Measurements from ENCODE around the gene SUGP2. TPM values are rescaled to one million over a fixed set of nuclear protein-coding genes. Genes with fewer than 3 reads are reported as not detected.
A peak's percentile ranks its signal among the peaks of the same experiment; 100 is the strongest.

The SUGP2 gene
- total and polyA plus RNA-seq, 9 donors = 47.3 to 82.0 (median 58.8) TPM

DNA sequence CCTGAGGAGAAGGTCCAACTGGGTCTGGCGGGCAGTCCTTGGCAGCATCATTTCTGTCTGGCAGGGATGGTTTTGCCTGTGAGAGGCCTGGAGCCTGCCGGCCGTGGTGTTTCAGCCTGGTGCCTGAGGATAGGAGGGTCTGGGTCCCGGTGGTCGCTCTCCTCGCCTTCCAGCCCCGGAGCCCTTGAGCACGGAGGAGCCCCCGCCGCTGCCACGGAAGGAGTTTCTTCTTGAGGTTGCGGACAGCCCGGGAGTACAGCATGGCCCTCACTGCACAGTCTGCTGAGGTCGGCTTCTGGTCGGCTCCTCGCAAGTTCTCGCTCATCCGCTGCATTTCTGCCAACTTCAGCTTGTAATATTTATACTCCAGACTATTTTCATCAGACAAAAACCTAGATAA is 23.4 kb downstream of the SUGP2 start:
- H3K27me3 ChIP-seq (ENCODE audit: control insufficient read depth, insufficient read depth, low read length) = no peaks in the 10 kb centered on the region
- H3K9me3 ChIP-seq (replicated peaks; ENCODE audit: control insufficient read depth, low read depth, low read length) = no peaks in the 10 kb centered on the region
- 89% methylated on average over 17 of the region's 18 CpGs for WGBS (ENCODE audit: insufficient coverage)

DNA sequence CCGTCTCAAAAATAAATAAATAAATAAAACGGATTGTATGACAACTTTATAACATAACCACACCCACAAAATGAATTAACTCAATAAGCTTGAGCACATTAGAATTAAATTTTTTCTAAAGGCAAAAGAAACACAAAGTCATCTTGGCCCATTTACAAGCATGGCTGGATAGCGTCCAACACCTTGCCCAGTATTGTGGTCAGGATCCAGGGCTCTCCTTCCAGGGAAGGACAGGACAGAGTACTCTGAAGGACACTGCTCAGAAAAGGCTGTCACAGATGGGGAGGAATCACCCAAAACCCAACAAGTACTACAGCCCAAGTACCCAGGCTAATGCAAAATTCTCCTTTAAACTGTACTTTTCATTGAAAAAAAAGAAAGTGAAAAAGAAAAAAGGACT is 27.1 kb downstream of the SUGP2 start:
- H3K36me3 ChIP-seq (ENCODE audit: control insufficient read depth, insufficient read depth, low read length) = peaks cover 86% of the 10 kb centered on the region
- no peaks in the 10 kb centered on the region for H3K4me1 ChIP-seq (ENCODE audit: control insufficient read depth, insufficient read depth, low read length)
- H3K4me3 ChIP-seq (ENCODE audit: low read length) = no peak overlapping the region
- WGBS (ENCODE audit: insufficient coverage) = 86% methylated on average over 1 of the region's 3 CpGs
- H3K27ac ChIP-seq (ENCODE audit: low read length) = no peak overlapping the region
- H3K9me3 ChIP-seq (replicated peaks; ENCODE audit: control insufficient read depth, low read depth, low read length) = no peaks in the 10 kb centered on the region
- no peaks in the 10 kb centered on the region for H3K27me3 ChIP-seq (ENCODE audit: control insufficient read depth, insufficient read depth, low read length)
- no peak for DNase-seq

More for the DNA sequence above, 23.4 kb downstream of the SUGP2 start:
- DNase-seq = no peak
- no peaks in the 10 kb centered on the region for H3K4me1 ChIP-seq (ENCODE audit: control insufficient read depth, insufficient read depth, low read length)
- peaks cover 76% of the 10 kb centered on the region for H3K36me3 ChIP-seq (ENCODE audit: control insufficient read depth, insufficient read depth, low read length)
- no peak overlapping the region for H3K4me3 ChIP-seq (ENCODE audit: low read length)
- H3K27ac ChIP-seq (ENCODE audit: low read length) = no peak overlapping the region

DNA sequence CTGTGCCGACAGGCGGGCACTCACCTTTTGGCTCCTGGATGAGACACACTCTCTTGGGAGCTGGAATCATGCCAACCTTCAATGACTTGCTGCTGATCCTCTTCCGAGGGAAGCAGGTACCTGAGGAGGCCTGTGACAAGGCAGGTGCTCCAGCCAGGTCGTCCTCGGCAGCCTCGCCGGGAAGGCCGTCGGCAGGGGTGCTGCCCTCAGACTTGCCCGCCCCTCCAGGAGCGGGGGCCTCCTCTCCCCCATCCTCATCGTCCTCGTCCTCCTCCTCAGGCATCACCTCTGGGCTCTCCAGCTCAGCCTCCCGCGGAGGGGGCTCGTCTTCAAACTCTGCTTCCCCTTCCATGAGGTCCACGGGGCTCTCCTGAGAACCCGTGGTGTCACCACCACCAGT is 29.2 kb downstream of the SUGP2 start:
- no peak for DNase-seq
- H3K9me3 ChIP-seq (replicated peaks; ENCODE audit: control insufficient read depth, low read depth, low read length) = no peaks in the 10 kb centered on the region
- peaks cover 78% of the 10 kb centered on the region for H3K36me3 ChIP-seq (ENCODE audit: control insufficient read depth, insufficient read depth, low read length)
- 84% methylated on average over 18 of the region's 18 CpGs for WGBS (ENCODE audit: insufficient coverage)
- H3K4me1 ChIP-seq (ENCODE audit: control insufficient read depth, insufficient read depth, low read length) = no peaks in the 10 kb centered on the region
- H3K27ac ChIP-seq (ENCODE audit: low read length) = no peak overlapping the region
- no peak overlapping the region for H3K4me3 ChIP-seq (ENCODE audit: low read length)
- H3K27me3 ChIP-seq (ENCODE audit: control insufficient read depth, insufficient read depth, low read length) = no peaks in the 10 kb centered on the region

DNA sequence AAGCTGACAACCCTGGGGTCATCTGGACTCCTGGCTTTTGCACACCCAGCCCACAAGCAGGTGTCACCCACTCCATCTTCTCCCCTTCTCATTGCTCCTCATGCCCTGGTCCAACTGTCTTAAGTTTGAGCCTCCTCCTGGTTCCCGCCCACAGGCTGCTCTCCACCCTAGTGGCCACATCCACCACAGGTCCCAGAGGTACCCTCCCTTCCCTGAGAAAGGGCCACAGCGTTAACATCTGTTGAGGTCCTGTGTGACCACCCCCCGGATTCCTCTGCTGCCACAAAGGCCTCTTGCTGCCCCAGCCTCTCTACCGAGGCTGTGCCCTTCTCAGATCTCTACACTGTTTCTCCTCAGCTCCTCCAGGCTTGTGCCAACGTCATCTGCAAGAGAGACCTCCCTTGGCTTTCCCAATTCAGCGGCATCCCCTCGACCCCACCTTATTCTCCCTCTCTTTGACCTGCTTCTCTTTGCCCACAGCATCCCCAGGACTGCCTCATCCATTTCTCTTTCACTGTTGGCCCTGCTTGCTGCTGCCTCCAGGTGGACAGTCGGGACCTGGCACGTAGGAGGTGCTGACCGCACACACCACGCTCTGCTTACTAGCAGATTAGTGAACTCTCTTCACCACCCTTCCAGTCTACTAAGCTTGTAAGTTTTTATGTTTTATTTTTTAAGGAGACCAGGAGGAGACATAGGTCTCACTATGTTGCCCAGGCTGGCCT is 33.3 kb downstream of the SUGP2 start:
- Histone ChIP-seq H3K27me3 (ENCODE audit: control insufficient read depth, insufficient read depth, low read length) (no peaks in the 10 kb centered on the region), H3K9me3 (replicated peaks; ENCODE audit: control insufficient read depth, low read depth, low read length) (no peaks in the 10 kb centered on the region), H3K27ac (ENCODE audit: low read length) (no peak overlapping the region), H3K36me3 (ENCODE audit: control insufficient read depth, insufficient read depth, low read length) (peaks cover 76% of the 10 kb centered on the region), H3K4me3 (ENCODE audit: low read length) (no peak overlapping the region), H3K4me1 (ENCODE audit: control insufficient read depth, insufficient read depth, low read length) (peaks cover 3% of the 10 kb centered on the region)
- DNase-seq = no peak
- 78% methylated on average over 7 of the region's 11 CpGs for WGBS (ENCODE audit: insufficient coverage)

DNA sequence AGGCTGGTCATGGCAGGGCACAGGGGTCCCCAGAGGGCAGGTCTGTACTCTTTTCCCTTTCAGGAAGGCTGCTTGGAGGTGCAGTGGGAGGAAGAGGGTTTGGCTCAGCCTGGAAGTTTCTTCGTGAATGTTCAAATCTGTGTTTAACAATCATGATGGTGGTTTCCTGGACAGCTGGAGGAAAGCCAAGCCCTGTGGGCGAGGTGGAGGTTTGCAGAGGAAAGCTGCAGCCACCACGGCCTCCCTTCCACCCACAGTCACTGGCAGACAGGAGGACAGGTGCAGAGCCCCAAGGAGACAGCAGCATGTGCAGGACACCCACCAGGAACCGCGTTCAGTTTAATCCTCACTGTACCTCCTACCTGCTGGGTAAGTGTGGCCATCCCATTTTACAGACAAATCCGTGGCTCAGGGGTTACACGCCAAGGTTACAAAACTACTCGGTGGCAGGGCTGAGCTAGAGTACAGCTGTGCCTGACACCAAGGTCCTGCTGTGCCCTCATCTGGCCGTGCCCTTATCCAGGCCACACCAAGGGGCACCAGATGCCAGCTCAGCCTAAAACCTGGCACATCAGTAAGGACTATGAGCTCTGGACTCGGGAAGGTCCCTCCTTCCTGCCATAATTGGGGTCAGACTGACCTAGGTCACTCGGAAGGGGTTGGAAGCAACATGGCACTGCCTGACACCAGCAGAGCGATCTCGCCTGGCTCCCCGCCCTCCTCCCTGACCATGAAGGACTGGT is 34.1 kb downstream of the SUGP2 start:
- Histone ChIP-seq H3K4me3 (ENCODE audit: low read length) (no peak overlapping the region), H3K4me1 (ENCODE audit: control insufficient read depth, insufficient read depth, low read length) (peaks cover 3% of the 10 kb centered on the region), H3K36me3 (ENCODE audit: control insufficient read depth, insufficient read depth, low read length) (peaks cover 75% of the 10 kb centered on the region), H3K9me3 (replicated peaks; ENCODE audit: control insufficient read depth, low read depth, low read length) (no peaks in the 10 kb centered on the region), H3K27me3 (ENCODE audit: control insufficient read depth, insufficient read depth, low read length) (no peaks in the 10 kb centered on the region), H3K27ac (ENCODE audit: low read length) (no peak overlapping the region)
- DNase-seq = no peak
- WGBS (ENCODE audit: insufficient coverage) = 83% methylated on average over 11 of the region's 14 CpGs

DNA sequence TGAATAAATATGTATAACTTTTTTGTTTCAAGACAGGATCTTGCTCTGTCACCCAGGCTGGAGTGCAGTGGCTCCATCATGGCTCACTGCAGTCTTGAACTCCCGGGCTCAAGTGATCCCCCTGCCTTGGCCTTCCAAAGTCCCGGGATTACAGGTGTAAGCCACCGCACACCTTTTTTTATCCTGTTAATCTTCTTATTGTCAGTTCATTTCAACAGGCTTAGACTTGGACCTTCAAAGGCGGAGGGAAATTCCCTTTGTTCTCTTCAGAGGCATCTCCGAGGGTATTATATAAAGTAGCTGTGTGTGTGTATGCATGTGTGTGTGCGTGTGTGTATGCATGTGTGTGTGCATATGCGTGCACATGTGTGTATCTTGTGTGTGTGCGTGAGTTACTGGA is 35.0 kb downstream of the SUGP2 start:
- peaks cover 75% of the 10 kb centered on the region for H3K36me3 ChIP-seq (ENCODE audit: control insufficient read depth, insufficient read depth, low read length)
- H3K4me3 ChIP-seq (ENCODE audit: low read length) = no peak overlapping the region
- 88% methylated on average over 5 of the region's 8 CpGs for WGBS (ENCODE audit: insufficient coverage)
- no peak overlapping the region for H3K27ac ChIP-seq (ENCODE audit: low read length)
- H3K9me3 ChIP-seq (replicated peaks; ENCODE audit: control insufficient read depth, low read depth, low read length) = no peaks in the 10 kb centered on the region
- no peaks in the 10 kb centered on the region for H3K27me3 ChIP-seq (ENCODE audit: control insufficient read depth, insufficient read depth, low read length)
- DNase-seq = no peak
- H3K4me1 ChIP-seq (ENCODE audit: control insufficient read depth, insufficient read depth, low read length) = peaks cover 3% of the 10 kb centered on the region

DNA sequence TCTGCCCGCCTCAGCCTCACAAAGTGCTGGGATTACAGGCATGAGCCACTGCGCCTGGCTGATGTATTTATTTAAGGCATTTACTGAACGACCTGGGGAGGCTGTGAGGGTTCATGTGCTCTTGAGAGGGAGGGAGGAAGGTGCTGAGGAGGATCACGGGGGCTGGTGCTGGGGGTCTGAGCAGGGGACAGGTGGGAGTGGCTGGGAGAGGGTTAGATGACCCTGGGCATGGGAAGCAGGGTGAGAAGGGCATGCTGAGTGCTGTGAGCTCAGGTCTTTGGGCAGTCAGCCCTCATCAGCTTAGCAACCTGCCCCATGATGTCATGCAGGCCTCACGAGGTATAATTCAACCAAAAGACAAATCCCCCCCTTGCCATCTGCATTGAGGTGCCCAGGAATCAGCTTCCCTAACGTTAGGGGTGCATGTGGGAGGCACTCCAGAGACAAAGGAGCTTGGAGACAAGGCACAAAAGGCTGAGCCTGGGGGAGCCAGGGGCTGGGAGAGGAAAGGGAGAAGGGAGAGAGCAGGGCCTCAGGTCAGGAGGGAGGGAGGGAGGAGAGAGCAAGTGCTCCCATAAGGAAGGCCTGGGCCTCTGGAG is 36.4 kb downstream of the SUGP2 start:
- Histone ChIP-seq H3K4me1 (ENCODE audit: control insufficient read depth, insufficient read depth, low read length) (peaks cover 3% of the 10 kb centered on the region), H3K36me3 (ENCODE audit: control insufficient read depth, insufficient read depth, low read length) (peaks cover 72% of the 10 kb centered on the region), H3K4me3 (ENCODE audit: low read length) (no peak overlapping the region), H3K27me3 (ENCODE audit: control insufficient read depth, insufficient read depth, low read length) (no peaks in the 10 kb centered on the region), H3K9me3 (replicated peaks; ENCODE audit: control insufficient read depth, low read depth, low read length) (no peaks in the 10 kb centered on the region), H3K27ac (ENCODE audit: low read length) (no peak overlapping the region)
- DNase-seq = no peak
- WGBS (ENCODE audit: insufficient coverage) = 69% methylated on average over 3 of the region's 6 CpGs

DNA sequence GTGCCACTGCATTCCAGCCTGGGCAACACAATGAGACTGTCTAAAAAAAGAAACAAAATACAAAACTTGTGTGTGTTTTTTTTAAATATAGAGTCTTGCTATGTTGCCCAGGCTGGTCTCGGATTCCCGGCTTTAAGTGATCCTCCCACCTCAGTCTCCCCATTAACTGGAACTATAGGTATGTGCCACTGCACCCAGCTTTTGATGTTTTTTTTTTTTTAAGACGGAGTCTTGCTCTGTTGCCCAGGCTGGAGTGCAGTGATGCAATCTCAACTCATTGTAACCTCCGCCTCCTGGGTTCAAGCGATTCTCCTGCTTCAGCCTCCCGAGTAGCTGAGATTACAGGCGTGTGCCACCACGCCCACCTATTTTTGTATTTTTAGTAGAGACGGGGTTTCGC is 37.0 kb downstream of the SUGP2 start:
- Histone ChIP-seq H3K4me3 (ENCODE audit: low read length) (no peak overlapping the region), H3K9me3 (replicated peaks; ENCODE audit: control insufficient read depth, low read depth, low read length) (no peaks in the 10 kb centered on the region), H3K4me1 (ENCODE audit: control insufficient read depth, insufficient read depth, low read length) (peaks cover 3% of the 10 kb centered on the region), H3K36me3 (ENCODE audit: control insufficient read depth, insufficient read depth, low read length) (peaks cover 73% of the 10 kb centered on the region), H3K27ac (ENCODE audit: low read length) (no peak overlapping the region), H3K27me3 (ENCODE audit: control insufficient read depth, insufficient read depth, low read length) (no peaks in the 10 kb centered on the region)
- no peak for DNase-seq
- 95% methylated on average over 9 of the region's 10 CpGs for WGBS (ENCODE audit: insufficient coverage)

DNA sequence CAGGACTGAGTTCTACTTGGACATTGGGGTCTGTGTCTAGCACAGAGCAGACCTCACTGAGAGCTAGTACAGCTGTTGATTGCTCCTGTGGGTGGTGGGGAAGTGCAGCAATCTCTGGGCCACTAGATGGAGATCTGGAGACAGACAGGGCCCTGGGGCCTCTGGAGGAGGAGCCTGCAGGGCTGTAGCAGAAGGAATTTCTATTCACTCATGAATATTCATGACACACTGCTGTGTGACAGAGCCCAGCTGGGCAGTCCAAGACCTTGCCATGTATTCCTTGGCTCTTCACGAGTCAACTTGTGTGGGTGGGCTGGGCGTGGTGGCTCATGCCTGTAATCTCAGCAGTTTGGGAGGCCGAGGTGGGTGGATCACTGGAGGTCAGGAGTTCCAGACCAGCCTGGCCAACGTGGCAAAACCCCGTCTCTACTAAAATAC is 37.5 kb downstream of the SUGP2 start:
- Histone ChIP-seq H3K9me3 (replicated peaks; ENCODE audit: control insufficient read depth, low read depth, low read length) (no peaks in the 10 kb centered on the region), H3K27ac (ENCODE audit: low read length) (no peak overlapping the region), H3K27me3 (ENCODE audit: control insufficient read depth, insufficient read depth, low read length) (no peaks in the 10 kb centered on the region), H3K4me3 (ENCODE audit: low read length) (no peak overlapping the region), H3K4me1 (ENCODE audit: control insufficient read depth, insufficient read depth, low read length) (peaks cover 3% of the 10 kb centered on the region), H3K36me3 (ENCODE audit: control insufficient read depth, insufficient read depth, low read length) (peaks cover 75% of the 10 kb centered on the region)
- 63% methylated on average over 4 of the region's 5 CpGs for WGBS (ENCODE audit: insufficient coverage)
- peak; percentile 56 for DNase-seq

DNA sequence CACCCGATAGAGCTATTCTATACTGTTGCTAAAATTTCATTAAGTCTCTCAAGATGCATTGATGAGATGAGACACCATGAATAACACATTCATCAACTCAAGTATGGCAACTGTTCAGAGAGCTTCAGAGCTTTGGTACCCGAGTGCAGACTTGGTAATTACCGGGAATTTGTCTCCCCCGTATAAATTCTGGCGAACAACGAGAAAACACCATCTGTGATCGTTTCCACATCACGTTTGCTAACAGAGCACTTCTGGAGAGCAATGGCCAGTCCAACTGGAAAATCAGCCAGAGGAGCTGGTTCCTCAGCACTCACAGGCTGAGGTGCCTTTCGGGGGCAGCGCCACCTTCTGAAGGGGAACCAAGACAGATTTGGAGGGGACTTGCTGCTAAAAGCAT is 40.2 kb downstream of the SUGP2 start:
- Histone ChIP-seq H3K36me3 (ENCODE audit: control insufficient read depth, insufficient read depth, low read length) (peaks cover 64% of the 10 kb centered on the region), H3K27me3 (ENCODE audit: control insufficient read depth, insufficient read depth, low read length) (no peaks in the 10 kb centered on the region), H3K9me3 (replicated peaks; ENCODE audit: control insufficient read depth, low read depth, low read length) (no peaks in the 10 kb centered on the region), H3K27ac (ENCODE audit: low read length) (no peak overlapping the region), H3K4me1 (ENCODE audit: control insufficient read depth, insufficient read depth, low read length) (peaks cover 3% of the 10 kb centered on the region), H3K4me3 (ENCODE audit: low read length) (no peak overlapping the region)
- DNase-seq = no peak
- 65% methylated on average over 9 of the region's 10 CpGs for WGBS (ENCODE audit: insufficient coverage)

All from muscle of leg (tissue), 11 donors.